ENCODE data around the gene BBS9.

GRCh38 chr7:33487998-33488682 is 358.8 kb downstream of the BBS9 start:
- TF ChIP-seq POLR2AphosphoS5 (IDR thresholded peaks at IDR 0.05; ENCODE audit: borderline replicate concordance, low read depth, low read length) = no peak
- no peak for TF ChIP-seq EZH2 (IDR thresholded peaks at IDR 0.05)

Data from SK-N-MC (cell line).